Islet precursor cell (in vitro differentiated cells): ENCODE measurements around the gene MRPL32.
A peak's percentile ranks its signal among the peaks of the same experiment; 100 is the strongest.

Experiments used
- DNase-seq: peaks from one replicate; pipeline ENCODE4 v3.0.0-alpha.2; 2018

Gene MRPL32

GRCh38 chr7:42928754-42929153 is 3.4 kb upstream of the MRPL32 start:
- DNase-seq, result no peak

- DNase-seq, result no peak
Observed at GRCh38 chr7:42929449-42929848, 2.7 kb upstream of the MRPL32 start.

GRCh38 chr7:42930889-42931288 is 1.3 kb upstream of the MRPL32 start:
- DNase-seq, result no peak

- DNase-seq, result no peak
Observed at GRCh38 chr7:42931447-42931833, 736 bp upstream of the MRPL32 start.

- no peak for DNase-seq
Observed at GRCh38 chr7:42932811-42933591, 825 bp downstream of the MRPL32 start.

- no peak for DNase-seq
Observed at GRCh38 chr7:42934291-42934690, 2.1 kb downstream of the MRPL32 start.

GRCh38 chr7:42935861-42936260 is 3.7 kb downstream of the MRPL32 start:
- DNase-seq, result no peak

- no peak for DNase-seq
Observed at GRCh38 chr7:42939457-42940240, 7.5 kb downstream of the MRPL32 start.

GRCh38 chr7:42940985-42941847 is 9.0 kb downstream of the MRPL32 start:
- peak; percentile 87 for DNase-seq

GRCh38 chr7:42945821-42946626 is 13.8 kb downstream of the MRPL32 start:
- DNase-seq, result no peak

GRCh38 chr7:42946627-42946950 is 14.4 kb downstream of the MRPL32 start:
- no peak for DNase-seq

- no peak for DNase-seq
Observed at GRCh38 chr7:42947521-42947920, 15.3 kb downstream of the MRPL32 start.

GRCh38 chr7:42950417-42950816 is 18.2 kb downstream of the MRPL32 start:
- DNase-seq, result no peak

GRCh38 chr7:42952328-42952727 is 20.2 kb downstream of the MRPL32 start:
- no peak for DNase-seq

- no peak for DNase-seq
Observed at GRCh38 chr7:42953994-42954393, 21.8 kb downstream of the MRPL32 start.

- no peak for DNase-seq
Observed at GRCh38 chr7:42956062-42956461, 23.9 kb downstream of the MRPL32 start.

GRCh38 chr7:42959549-42959948 is 27.4 kb downstream of the MRPL32 start:
- DNase-seq, result no peak

GRCh38 chr7:42960762-42961161 is 28.6 kb downstream of the MRPL32 start:
- DNase-seq, result no peak

- no peak for DNase-seq
Observed at GRCh38 chr7:42961170-42961569, 29.0 kb downstream of the MRPL32 start.

GRCh38 chr7:42964293-42964692 is 32.1 kb downstream of the MRPL32 start:
- no peak for DNase-seq

- DNase-seq, result no peak
Observed at GRCh38 chr7:42964849-42965805, 33.0 kb downstream of the MRPL32 start.
